Central memory CD8-positive, alpha-beta T cell (primary cell): ENCODE data around the gene GTF2I.
"Not testable (repeated sequence)": the region's sequence is repeated elsewhere in the genome, so short reads cannot be mapped to it uniquely, and the experiment has no call there.

Source experiments
- ATAC-seq: fragments of 150-1000 bp; cut with Tn5 transposase; replicated peaks from 2 replicates; pipeline ENCODE4 v1.10.0; 2022; ENCODE audit warnings: mild to moderate bottlenecking, moderate FRiP score, moderate number of reproducible peaks; ENCODE audit not compliant: poor library complexity, severe bottlenecking; ENCODE audit errors: extremely low read depth
- DNase-seq, 2 donors: peaks; one replicate each; pipeline ENCODE4 v3.0.0; 2021; ENCODE audit warnings: low spot score in 2 of 2
- H3K27ac Mint-ChIP-seq: one replicate; pipeline ENCODE4 v1.8.0; 2022; ENCODE audit warnings: low read depth, mild to moderate bottlenecking, moderate library complexity, mixed read lengths
- H3K27me3 Mint-ChIP-seq: one replicate; pipeline ENCODE4 v1.8.0; 2022; ENCODE audit warnings: mixed read lengths
- H3K36me3 Mint-ChIP-seq: one replicate; pipeline ENCODE4 v1.8.0; 2022; ENCODE audit warnings: mild to moderate bottlenecking, moderate library complexity, mixed read lengths; ENCODE audit not compliant: insufficient read depth
- H3K4me1 Mint-ChIP-seq: one replicate; pipeline ENCODE4 v1.8.0; 2022; ENCODE audit warnings: mixed read lengths
- H3K4me3 Mint-ChIP-seq: one replicate; pipeline ENCODE4 v1.8.0; 2022; ENCODE audit warnings: mild to moderate bottlenecking, moderate library complexity, mixed read lengths
- H3K9me3 Mint-ChIP-seq: one replicate; pipeline ENCODE4 v1.8.0; 2022; ENCODE audit warnings: mixed read lengths

The GTF2I gene

DNA sequence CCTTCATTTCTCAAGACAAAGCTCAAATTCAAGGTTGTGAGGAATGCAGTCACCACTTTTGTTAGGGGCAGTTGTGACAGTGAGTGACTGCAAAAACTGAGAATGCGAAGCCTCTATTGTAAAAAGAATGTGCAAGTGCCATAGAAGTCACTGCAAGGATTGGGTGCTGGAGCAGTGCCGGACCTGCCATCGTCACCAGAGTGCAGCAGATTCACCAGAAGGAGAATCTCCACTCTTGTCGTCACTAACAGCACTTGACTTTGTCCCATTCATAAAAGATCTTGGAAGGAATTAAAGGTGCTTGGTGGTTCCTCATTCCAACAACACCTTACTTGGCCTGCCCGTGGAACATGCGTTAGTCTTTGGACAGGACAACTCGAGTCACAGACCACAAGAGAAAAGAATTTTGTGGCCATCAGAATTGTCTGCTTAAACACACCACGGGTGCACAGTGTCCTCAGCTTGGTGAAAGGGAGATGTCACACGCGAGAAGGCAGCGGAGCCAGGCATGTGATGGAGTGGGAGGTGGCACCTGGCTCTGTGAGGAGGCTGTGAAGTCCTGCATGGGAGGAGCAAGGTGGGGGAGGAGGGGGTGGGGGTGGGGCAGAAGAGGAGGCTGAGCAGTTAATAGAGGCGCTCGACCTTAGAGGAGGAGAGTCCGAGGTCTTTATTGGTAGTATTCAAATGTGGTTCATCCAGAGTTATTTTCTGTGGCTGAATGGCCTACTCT, 82.6 kb downstream of the GTF2I start:
- H3K4me3 Mint-ChIP-seq, H3K27ac Mint-ChIP-seq, H3K36me3 Mint-ChIP-seq, ATAC-seq, H3K27me3 Mint-ChIP-seq, H3K4me1 Mint-ChIP-seq, H3K9me3 Mint-ChIP-seq, DNase-seq: not testable (repeated sequence)

DNA sequence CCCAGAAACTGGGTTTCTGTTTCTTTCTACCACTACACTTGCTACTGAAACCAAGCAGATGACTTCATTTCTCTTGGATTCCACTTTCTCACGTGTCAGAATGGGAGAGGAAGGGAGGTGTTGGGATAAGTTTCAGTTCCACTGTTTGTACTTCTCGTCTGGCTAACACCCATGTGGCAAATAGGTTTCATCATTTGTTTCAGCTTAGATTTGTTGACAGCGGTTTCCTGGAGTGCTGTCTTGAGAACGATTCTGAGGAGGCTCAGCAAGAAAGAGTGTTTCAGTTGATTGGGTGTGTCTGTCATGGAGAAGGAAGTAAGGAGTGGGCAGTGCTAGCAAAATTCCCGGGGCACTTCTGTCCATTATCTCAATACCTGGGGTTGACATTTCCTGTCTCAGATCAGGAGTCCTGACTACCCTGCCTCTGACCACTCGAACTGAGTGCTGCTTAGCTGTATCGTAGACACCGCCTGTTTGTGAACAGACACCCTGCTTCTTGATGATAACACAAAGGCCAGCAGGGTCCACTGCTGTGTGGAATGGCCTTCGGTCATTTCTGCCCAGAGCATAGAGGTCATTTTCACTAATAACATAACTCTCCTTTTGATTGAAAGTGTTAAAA, 86.5 kb downstream of the GTF2I start:
- not testable (repeated sequence) for H3K27ac Mint-ChIP-seq, H3K9me3 Mint-ChIP-seq, DNase-seq, H3K36me3 Mint-ChIP-seq, H3K27me3 Mint-ChIP-seq, H3K4me1 Mint-ChIP-seq, H3K4me3 Mint-ChIP-seq
- peak; percentile 56 for ATAC-seq

DNA sequence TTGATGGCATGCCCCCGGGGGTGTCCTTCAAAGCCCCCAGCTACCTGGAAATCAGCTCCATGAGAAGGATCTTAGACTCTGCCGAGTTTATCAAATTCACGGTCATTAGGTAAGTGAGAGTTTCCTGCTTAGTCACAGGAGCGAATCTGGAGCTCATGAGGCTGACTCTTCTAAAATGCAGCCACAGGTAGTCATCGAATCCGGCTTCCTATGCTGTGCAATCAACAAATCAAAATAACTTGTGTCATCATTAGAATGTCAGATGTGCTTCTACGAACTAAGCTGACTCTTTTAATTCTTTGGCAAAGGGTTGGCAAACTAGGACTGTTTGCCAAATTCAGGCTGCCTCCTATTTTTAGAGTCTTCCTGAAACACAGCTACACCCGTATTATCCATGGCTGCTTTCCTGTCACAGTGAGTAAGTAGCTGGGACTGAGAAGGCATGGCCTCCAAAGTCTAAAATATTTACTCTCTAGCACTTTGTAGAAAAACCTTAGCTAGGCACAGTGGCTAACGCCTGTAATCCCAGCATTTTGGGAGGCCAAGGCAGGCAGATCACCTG, 96.5 kb downstream of the GTF2I start:
- not testable (repeated sequence) for DNase-seq, H3K27me3 Mint-ChIP-seq, ATAC-seq, H3K27ac Mint-ChIP-seq, H3K4me1 Mint-ChIP-seq, H3K4me3 Mint-ChIP-seq, H3K9me3 Mint-ChIP-seq, H3K36me3 Mint-ChIP-seq

DNA sequence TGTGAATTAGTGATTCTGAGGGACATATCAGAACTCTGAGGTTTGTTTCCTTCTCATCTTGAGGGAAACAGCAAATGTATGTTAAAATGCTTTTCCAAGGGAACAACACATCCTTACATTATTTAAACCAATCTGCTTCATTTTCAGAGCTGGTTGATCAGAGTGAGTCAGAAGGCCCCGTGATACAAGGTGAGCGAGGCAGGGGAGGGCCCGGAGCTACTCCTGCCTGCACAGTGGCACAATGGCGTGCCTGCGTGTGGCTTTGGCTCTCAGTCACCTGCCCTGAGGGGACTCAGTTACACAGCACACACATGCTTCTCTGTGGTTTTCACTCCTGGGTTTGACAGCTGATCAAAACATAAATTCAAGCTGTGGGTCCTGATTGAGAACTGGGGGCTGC, 99.2 kb downstream of the GTF2I start:
- not testable (repeated sequence) for DNase-seq, ATAC-seq, H3K27me3 Mint-ChIP-seq, H3K27ac Mint-ChIP-seq, H3K4me3 Mint-ChIP-seq, H3K36me3 Mint-ChIP-seq, H3K4me1 Mint-ChIP-seq, H3K9me3 Mint-ChIP-seq

DNA sequence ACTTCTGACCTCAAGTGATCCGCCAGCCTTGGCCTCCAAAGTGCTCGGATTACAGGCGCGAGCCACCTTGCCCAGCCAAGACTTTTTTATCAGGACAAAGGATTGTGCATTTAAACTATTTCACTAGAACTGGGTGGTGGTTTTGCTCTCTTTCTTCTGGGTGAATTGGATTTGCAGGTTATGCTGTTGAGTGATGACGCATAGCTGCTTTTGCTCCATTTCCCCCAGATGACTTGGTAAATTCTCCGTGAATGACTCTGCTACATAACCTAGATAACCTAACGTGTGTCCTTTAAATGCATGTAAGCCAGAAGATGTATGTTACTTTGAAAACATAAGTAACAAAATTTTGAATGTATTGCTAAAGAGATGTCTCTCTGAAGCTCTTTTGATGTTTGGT, 100.8 kb downstream of the GTF2I start:
- H3K4me1 Mint-ChIP-seq, result not testable (repeated sequence)

DNA sequence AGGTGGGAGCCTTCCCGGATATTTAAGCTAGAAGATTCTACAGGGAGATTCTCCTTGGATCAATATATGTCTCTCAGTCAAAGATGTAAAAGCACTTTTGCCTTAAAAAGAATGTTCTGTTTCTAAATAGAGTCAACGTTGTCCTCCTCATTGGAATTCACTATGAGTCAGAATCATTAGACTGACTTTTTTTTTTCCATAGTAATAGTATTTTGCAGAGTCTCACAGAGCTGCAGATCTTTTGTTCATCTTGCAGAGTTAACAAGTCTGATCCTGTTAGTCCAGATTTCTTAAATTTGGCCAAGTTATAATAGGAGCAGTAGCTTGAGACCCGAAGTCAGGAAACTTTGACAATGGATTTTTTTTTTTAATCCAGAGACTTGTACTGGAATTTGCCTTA, 101.5 kb downstream of the GTF2I start:
- not testable (repeated sequence) for H3K9me3 Mint-ChIP-seq, H3K36me3 Mint-ChIP-seq, H3K4me1 Mint-ChIP-seq, H3K27me3 Mint-ChIP-seq, ATAC-seq, DNase-seq, H3K27ac Mint-ChIP-seq, H3K4me3 Mint-ChIP-seq

More for the DNA sequence above, 100.8 kb downstream of the GTF2I start:
- not testable (repeated sequence) for ATAC-seq, DNase-seq, H3K36me3 Mint-ChIP-seq, H3K9me3 Mint-ChIP-seq, H3K27ac Mint-ChIP-seq, H3K4me3 Mint-ChIP-seq, H3K27me3 Mint-ChIP-seq

DNA sequence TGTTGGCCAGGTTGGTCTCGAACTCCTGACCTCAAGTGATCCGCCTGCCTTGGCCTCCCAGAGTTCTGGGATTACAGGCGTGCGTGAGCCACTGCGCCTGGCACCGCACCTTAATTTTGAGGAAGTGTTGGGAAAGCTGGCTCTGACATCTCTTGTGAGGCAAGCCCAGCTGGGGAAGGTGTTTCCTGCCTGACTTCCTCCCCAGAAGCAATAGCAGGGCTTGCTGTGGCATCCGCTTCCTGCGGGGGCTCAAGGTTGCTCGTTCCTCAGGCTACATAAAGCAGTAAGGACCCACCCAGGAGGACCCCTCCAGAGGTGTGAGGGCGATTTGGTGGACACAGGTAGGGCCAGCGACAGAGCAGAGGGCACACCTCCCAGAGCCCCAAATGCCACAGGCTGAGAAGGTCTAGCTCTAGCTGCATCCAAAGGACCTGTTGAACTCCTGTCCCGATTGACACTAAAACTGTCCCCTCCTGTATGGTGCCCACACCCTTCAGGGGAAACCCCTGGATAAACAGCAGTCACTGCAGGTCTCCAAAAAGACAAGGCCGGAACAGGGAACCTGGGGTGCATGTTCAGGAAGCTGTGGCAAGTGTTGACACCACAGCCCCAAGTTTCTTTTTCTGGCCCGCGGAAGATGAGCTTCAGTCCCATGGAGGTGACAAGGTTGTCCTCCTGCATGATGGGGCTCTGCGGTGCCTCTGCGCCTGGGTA, 107.8 kb downstream of the GTF2I start:
- not testable (repeated sequence) for H3K27me3 Mint-ChIP-seq, H3K27ac Mint-ChIP-seq, DNase-seq, H3K4me1 Mint-ChIP-seq, H3K4me3 Mint-ChIP-seq, H3K36me3 Mint-ChIP-seq, H3K9me3 Mint-ChIP-seq
- peak; percentile 81 for ATAC-seq

DNA sequence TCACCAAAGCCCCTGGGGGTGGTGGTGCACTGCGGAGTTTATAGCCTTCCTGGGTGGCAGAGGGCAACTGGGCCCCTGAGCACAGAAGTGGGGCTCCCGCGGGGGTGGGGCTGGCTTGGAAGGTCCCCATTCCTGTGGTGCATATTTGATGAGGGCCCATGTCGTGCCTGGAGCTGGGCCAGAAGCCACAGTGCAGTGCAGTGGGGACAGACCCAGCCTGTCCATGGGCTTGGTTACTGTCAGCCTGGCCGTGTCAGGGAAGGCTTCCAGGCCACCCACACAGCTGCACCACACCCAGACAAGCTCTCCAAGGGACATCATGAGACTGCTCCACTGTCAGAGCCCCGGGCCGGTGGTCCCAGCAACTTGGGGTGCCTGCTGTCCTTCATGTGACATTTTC, 109.0 kb downstream of the GTF2I start:
- not testable (repeated sequence) for H3K27ac Mint-ChIP-seq, H3K36me3 Mint-ChIP-seq, H3K4me3 Mint-ChIP-seq, H3K4me1 Mint-ChIP-seq, ATAC-seq, H3K9me3 Mint-ChIP-seq, H3K27me3 Mint-ChIP-seq, DNase-seq

DNA sequence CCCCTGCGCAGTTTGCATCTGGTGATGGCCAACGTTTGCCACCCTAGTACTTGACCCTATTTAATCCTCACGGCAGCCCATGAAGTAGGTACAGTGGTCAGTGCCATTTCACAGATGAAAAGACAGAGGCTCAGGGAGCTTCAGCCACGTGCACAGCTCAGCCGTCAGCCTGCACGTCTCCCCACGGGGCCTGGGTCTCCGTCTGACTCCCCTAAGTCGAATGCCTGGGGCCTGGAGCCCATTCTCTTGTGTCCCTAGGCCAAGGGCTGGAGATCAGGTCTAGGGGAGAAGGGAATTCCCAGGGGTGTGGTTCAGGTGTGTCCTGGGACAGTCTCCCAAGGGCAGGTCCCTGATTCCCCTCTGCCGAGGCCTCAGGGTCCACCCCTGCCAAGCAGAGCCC, 109.5 kb downstream of the GTF2I start:
- not testable (repeated sequence) for H3K27ac Mint-ChIP-seq, H3K27me3 Mint-ChIP-seq, DNase-seq, H3K4me1 Mint-ChIP-seq, ATAC-seq, H3K4me3 Mint-ChIP-seq, H3K9me3 Mint-ChIP-seq, H3K36me3 Mint-ChIP-seq

DNA sequence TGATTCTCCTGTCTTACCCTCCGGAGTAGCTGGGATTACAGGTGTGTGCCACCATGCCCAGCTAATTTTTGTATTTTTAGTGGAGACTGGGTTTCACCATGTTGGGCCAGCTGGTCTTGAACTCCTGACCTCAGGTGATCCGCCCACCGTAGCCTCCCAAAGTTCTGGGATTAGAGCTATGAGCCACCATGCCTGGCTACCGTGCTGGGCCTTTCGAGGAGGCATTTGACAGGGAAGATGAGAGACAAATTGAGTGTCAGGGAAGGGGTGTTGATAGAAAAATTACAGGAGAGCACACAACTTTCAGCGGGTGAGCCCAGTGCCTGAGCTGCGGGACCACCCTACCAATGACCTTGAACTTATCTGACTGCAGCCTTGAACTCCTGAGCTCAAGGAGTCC, 112.5 kb downstream of the GTF2I start:
- not testable (repeated sequence) for DNase-seq, H3K4me3 Mint-ChIP-seq, H3K4me1 Mint-ChIP-seq, H3K27me3 Mint-ChIP-seq, ATAC-seq, H3K36me3 Mint-ChIP-seq, H3K9me3 Mint-ChIP-seq, H3K27ac Mint-ChIP-seq

DNA sequence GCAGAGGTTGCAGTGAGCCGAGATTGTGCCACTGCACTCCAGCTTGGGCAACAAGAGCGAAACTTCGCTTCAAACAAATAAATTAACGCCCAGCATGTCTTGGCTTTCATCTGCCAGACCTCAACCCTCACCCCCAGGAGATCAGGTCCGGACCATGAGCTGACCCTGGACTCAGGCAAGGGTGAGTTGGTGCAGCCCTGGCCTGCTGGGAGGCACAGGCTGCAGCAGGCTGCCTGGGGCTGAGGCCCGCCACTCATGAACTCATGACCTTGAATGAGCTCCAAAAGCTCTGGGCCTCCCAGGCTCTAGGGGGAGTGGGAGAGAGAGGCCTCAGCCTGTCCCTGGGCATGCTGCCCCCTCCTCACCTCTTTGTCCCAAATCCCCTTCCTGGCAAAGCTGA, 114.6 kb downstream of the GTF2I start:
- ATAC-seq, H3K4me3 Mint-ChIP-seq, H3K9me3 Mint-ChIP-seq, H3K27ac Mint-ChIP-seq, H3K36me3 Mint-ChIP-seq, H3K4me1 Mint-ChIP-seq, H3K27me3 Mint-ChIP-seq, DNase-seq: not testable (repeated sequence)

DNA sequence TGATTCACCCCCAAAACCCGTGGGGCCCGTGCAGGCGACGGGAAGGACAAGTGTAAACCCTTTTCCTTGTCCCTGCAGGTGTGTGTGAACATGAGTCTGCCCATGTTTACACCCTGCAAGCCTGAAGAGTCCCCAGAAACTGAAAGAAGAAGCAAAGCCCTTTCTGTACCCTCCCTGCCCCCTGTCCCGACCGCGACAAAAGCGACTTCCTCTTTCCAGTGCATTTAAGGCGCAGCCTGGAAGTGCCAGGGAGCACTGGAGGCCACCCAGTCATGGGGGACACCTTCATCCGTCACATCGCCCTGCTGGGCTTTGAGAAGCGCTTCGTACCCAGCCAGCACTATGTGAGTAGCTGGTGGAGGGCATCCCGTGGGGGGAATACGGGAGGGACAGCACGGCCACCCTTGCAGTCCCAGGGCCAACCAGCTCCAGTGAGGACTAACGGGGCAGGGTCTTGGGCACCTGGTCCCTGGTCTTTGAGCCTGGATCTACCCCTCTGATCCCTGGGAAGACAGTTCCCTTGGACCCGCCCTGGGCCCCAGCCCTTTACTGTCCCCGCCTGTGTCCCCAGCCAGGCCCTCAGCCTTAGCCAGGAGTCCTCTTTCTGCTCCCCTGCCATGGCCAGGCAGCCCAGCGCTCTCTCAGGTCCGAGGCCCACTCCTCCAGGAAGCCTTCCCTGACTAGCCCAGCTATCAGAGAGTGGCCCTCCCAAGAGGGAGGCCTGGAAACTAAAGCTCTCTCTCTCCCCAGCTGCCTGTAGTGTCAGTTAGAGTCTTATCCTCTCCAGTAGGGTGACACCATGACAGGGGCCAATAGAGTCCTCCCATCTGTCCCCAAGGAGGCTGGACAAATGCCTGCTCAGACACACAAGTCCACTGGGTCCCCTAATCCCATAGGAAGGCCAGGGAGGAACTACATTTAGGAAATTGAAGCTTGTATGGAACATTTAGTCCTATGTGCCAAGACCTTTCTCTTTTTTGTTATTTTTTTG, 116.5 kb downstream of the GTF2I start, which contains the start of gene NCF1:
Gene NCF1 (plus strand): TSS at position 252 of the 991 bp plus-strand sequence. CDS start 21 bp downstream, at position 273.
- H3K4me3 Mint-ChIP-seq, H3K36me3 Mint-ChIP-seq, H3K9me3 Mint-ChIP-seq, H3K27me3 Mint-ChIP-seq, H3K27ac Mint-ChIP-seq, H3K4me1 Mint-ChIP-seq, DNase-seq: not testable (repeated sequence)
- ATAC-seq, result peak; percentile 78
